GM06990 (cell line): ENCODE results near the gene COQ10B.

Source experiments
- DNase-seq: peaks from one replicate; pipeline ENCODE4 v3.0.0-alpha.2; 2011; ENCODE audit not compliant: insufficient read length; ENCODE audit errors: extremely low read depth
- H3K27me3 ChIP-seq: replicated peaks from 2 replicates; pipeline ENCODE4 v1.6.0; 2011; ENCODE audit warnings: low read length; ENCODE audit not compliant: control insufficient read depth, insufficient read depth
- H3K36me3 ChIP-seq: 2 replicates; pipeline ENCODE4 v1.5.1; 2011; ENCODE audit warnings: low read length; ENCODE audit not compliant: control insufficient read depth, insufficient read depth
- H3K4me3 ChIP-seq: replicated peaks from 2 replicates; pipeline ENCODE4 v1.5.1; 2011; ENCODE audit warnings: low read depth, mild to moderate bottlenecking, control low read depth, low read length
- TF ChIP-seq, protein P1 (sequence below): IDR thresholded peaks from 2 replicates; pipeline ENCODE4 v1.5.1; 2011; ENCODE audit warnings: low read length, control low read depth, mild to moderate bottlenecking, inconsistent platforms; ENCODE audit not compliant: insufficient read depth, poor library complexity, severe bottlenecking

Gene COQ10B

DNA sequence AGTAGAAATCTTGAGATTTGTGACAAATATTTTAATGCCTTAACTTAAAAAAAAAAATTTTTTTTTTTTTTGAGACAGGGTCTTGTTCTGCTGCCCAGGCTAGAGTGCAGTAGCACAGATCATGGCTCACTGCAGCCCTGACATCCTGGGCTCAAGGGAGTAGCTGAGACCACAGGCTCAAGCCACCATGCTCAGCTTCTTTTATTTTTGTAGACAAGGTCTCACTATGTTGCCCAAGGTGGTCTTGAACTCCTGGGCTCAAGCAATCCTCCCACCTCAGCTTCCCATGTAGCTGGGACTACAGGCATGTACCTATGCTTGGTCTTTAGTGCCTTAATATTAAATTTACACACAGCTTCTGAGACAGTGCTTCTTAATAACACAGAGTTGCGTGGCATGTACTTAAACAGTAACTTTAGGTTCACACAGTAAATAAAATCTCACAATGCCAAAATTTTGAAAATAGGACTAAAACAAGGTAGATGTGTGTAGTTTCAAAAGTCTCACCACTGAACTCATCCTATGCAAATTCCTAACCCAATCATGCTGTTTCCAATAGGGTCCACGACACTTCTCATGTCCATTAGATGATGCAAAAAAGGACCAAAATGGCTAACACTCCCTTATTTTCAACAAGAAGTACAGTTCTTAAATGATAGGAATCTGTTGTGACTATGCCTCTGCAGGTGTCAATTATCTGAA, 42.2 kb downstream of the COQ10B start:
- H3K27me3 ChIP-seq: no peaks in the 10 kb centered on the region
- peaks cover 18% of the 10 kb centered on the region for H3K36me3 ChIP-seq

DNA sequence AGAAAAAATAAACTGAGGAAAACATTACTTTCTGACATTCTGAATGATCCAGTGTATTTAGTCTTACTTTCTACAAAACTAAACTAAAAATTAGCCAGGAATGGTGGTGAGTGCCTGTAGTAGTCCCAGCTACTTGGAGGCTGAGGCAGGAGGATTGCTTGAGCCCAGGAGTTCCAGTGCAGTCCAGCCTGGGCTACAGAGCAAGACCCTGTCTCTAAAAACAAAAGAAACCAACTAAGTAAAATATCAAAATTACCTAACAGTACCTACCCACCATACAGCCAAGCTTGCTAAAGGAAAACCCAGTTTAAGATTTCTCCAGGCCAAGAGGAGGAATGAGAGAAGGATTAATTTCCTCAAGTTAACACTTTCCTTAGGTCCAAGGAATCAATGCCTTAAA, 43.3 kb downstream of the COQ10B start:
- TF ChIP-seq, protein P1, sequence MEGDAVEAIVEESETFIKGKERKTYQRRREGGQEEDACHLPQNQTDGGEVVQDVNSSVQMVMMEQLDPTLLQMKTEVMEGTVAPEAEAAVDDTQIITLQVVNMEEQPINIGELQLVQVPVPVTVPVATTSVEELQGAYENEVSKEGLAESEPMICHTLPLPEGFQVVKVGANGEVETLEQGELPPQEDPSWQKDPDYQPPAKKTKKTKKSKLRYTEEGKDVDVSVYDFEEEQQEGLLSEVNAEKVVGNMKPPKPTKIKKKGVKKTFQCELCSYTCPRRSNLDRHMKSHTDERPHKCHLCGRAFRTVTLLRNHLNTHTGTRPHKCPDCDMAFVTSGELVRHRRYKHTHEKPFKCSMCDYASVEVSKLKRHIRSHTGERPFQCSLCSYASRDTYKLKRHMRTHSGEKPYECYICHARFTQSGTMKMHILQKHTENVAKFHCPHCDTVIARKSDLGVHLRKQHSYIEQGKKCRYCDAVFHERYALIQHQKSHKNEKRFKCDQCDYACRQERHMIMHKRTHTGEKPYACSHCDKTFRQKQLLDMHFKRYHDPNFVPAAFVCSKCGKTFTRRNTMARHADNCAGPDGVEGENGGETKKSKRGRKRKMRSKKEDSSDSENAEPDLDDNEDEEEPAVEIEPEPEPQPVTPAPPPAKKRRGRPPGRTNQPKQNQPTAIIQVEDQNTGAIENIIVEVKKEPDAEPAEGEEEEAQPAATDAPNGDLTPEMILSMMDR: no peak
- H3K36me3 ChIP-seq: peaks cover 17% of the 10 kb centered on the region
- H3K4me3 ChIP-seq: peak overlapping the region; percentile 97
- H3K27me3 ChIP-seq: no peaks in the 10 kb centered on the region
- no peak for DNase-seq

More for the DNA sequence above, 42.2 kb downstream of the COQ10B start:
- H3K4me3 ChIP-seq: peak overlapping the region; percentile 7
- TF ChIP-seq, protein P1: no peak
- no peak for DNase-seq

DNA sequence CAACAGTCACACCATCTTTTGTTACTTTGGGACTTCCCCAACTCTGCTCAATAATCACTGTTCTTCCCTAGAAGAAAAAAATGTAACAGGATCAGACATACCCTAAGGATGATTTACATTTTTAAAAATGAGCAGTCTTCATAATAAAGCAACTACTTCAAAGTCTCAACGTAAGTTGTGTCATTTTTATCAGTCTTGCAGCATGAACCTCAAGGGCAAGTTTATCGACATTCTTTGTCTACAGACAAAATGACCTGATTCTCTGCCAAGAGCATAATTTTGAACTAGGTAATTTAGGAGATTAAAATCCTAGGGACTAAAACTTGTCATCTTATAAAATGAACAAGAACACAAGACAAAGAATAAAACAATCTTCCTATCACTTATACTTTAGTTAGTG, 44.0 kb downstream of the COQ10B start:
- DNase-seq: no peak
- Histone ChIP-seq H3K4me3 (peak overlapping the region; percentile 97), H3K27me3 (no peaks in the 10 kb centered on the region), H3K36me3 (peaks cover 12% of the 10 kb centered on the region)
- TF ChIP-seq, protein P1: no peak

DNA sequence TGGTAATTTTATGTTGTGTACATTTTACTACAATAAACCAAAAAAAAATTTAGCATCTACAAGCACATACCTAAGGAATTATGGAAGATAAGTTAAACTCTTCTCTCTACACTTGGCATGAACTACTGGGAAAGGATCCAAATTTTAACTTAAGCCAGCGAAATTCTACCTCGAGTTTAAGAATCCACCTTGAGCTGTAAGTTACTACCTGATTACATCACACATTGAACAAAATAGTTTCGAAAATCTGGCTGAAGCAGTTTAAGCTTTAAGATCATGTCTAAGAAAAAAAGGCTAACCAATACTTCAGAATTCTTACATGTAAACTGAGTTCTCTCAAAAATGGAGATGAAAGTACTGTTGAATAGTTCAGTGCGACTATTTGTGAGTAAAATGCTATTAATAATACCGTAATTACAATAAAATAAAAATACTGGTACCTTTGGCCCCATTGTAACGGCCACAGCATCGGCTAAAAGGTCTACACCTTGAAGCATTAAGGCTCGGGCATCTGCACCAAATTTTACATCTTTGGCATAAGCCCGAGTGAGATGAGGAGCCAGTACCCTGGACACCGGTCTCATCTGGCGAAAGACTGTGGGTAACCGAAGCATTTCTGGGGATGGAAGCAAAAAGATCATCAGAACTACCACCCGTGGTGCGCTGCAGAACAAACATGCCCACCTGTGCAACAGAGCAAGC, 45.0 kb downstream of the COQ10B start:
- TF ChIP-seq, protein P1: no peak
- Histone ChIP-seq H3K36me3 (peaks cover 12% of the 10 kb centered on the region), H3K27me3 (no peaks in the 10 kb centered on the region), H3K4me3 (peak overlapping the region; percentile 97)
- DNase-seq: no peak

DNA sequence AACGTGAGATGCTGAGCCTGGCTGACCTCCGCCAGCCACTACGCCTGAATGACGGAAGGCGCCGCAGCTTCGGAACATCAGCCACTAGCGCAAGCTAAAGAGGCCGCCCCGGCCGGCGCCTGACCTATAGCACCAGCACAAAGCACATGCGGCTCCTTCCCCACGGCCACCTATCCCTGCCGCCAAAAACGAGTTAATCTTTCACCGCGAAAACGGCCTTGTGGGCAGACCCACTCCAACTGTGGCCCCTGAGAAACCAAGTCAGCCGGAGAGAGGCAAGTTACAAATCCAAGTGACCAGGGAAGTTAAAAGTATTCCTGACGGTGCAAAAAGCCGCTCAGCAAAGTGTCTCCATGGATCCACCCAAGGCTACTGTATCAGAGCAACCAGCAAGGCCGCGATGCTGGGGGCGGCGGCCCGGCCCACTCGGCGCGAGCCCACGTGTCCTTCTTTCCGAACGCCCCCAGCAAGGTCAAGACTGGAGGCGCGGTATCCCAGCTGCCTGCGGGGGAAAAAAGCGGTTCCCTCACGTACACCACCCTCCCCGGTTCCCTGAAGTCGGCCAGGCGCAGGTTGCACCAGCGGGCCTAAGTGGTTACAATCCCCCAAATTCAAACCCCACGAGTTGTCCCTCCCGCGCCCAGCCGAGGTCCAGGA, 45.7 kb downstream of the COQ10B start:
- TF ChIP-seq, protein P1: no peak
- Histone ChIP-seq H3K4me3 (peak overlapping the region; percentile 97), H3K36me3 (peaks cover 8% of the 10 kb centered on the region), H3K27me3 (no peaks in the 10 kb centered on the region)
- DNase-seq: peak; percentile 74
